ENCODE measurements around the gene GLYATL1B.
A peak's percentile ranks its signal among the peaks of the same experiment; 100 is the strongest.
"Not testable (repeated sequence)": the region's sequence is repeated elsewhere in the genome, so short reads cannot be mapped to it uniquely, and the experiment has no call there.

The GLYATL1B gene

GRCh38 chr11:59086007-59086406, at the start of gene GLYATL1B:
TSS of gene GLYATL1B (plus strand) at chr11:59086307. CDS start at chr11:59086307, 0 bp downstream.
- not testable (repeated sequence) for DNase-seq (ENCODE audit: low read depth)

GRCh38 chr11:59036542-59036941, 49.6 kb upstream of the GLYATL1B start:
- not testable (repeated sequence) for DNase-seq (ENCODE audit: low read depth)

- not testable (repeated sequence) for DNase-seq (ENCODE audit: low read depth)
These were observed 48.7 kb upstream of the GLYATL1B start for GRCh38 chr11:59037434-59037833.

GRCh38 chr11:59040607-59041006, 45.5 kb upstream of the GLYATL1B start:
- no peak for DNase-seq (ENCODE audit: low read depth)

GRCh38 chr11:59051383-59051782, 34.7 kb upstream of the GLYATL1B start:
- not testable (repeated sequence) for DNase-seq (ENCODE audit: low read depth)

- DNase-seq (ENCODE audit: low read depth) = not testable (repeated sequence)
These were observed 33.8 kb upstream of the GLYATL1B start for GRCh38 chr11:59052355-59052754.

GRCh38 chr11:59053387-59053786, 32.7 kb upstream of the GLYATL1B start:
- peak; percentile 65 for DNase-seq (ENCODE audit: low read depth)

- peak; percentile 90 for DNase-seq (ENCODE audit: low read depth)
These were observed 27.7 kb upstream of the GLYATL1B start for GRCh38 chr11:59058120-59059033.

GRCh38 chr11:59060096-59060495, 26.0 kb upstream of the GLYATL1B start:
- DNase-seq (ENCODE audit: low read depth) = peak; percentile 7

- DNase-seq (ENCODE audit: low read depth) = no peak
These were observed 23.2 kb upstream of the GLYATL1B start for GRCh38 chr11:59062602-59063529.

GRCh38 chr11:59063996-59064727, 21.9 kb upstream of the GLYATL1B start:
- not testable (repeated sequence) for DNase-seq (ENCODE audit: low read depth)

GRCh38 chr11:59069087-59069486, 17.0 kb upstream of the GLYATL1B start:
- peak; percentile 13 for DNase-seq (ENCODE audit: low read depth)

GRCh38 chr11:59076876-59077571, 9.1 kb upstream of the GLYATL1B start:
- no peak for DNase-seq (ENCODE audit: low read depth)

GRCh38 chr11:59078435-59078834, 7.7 kb upstream of the GLYATL1B start:
- no peak for DNase-seq (ENCODE audit: low read depth)

GRCh38 chr11:59079086-59079485, 7.0 kb upstream of the GLYATL1B start:
- no peak for DNase-seq (ENCODE audit: low read depth)

- DNase-seq (ENCODE audit: low read depth) = peak; percentile 6
These were observed 5.7 kb upstream of the GLYATL1B start for GRCh38 chr11:59080421-59080820.

- DNase-seq (ENCODE audit: low read depth) = not testable (repeated sequence)
These were observed 4.6 kb upstream of the GLYATL1B start for GRCh38 chr11:59081430-59082020.

- no peak for DNase-seq (ENCODE audit: low read depth)
These were observed 2.1 kb downstream of the GLYATL1B start for GRCh38 chr11:59088162-59088561.

GRCh38 chr11:59093576-59093975, 7.5 kb downstream of the GLYATL1B start:
- DNase-seq (ENCODE audit: low read depth) = not testable (repeated sequence)

GRCh38 chr11:59095225-59095624, 9.1 kb downstream of the GLYATL1B start:
- DNase-seq (ENCODE audit: low read depth) = not testable (repeated sequence)
